Mesenteric fat pad (tissue), 1 donor: Measurements from ENCODE around the gene TUBGCP2. TPM values are rescaled to one million over a fixed set of nuclear protein-coding genes. Genes with fewer than 3 reads are reported as not detected.
A peak's percentile ranks its signal among the peaks of the same experiment; 100 is the strongest.

Source experiments
- DNase-seq: peaks from one replicate; pipeline ENCODE4 v3.0.0-alpha.2; 2020; ENCODE audit warnings: low spot score
- total RNA-seq: library from RNA; stranded (reverse); fragmentation: NEBNext Ultra II Directional; extraction: Animal tissue kit (Norgen Biotek cat#: 25700); gene quantifications from one replicate; pipeline ENCODE4 v1.2.1, GENCODE V29; 2021
- donor health status: DM: yes; HTN: yes; CAD: no.

The TUBGCP2 gene
- total RNA-seq, 1 donor from 2014 or later = 46.3 TPM

DNA sequence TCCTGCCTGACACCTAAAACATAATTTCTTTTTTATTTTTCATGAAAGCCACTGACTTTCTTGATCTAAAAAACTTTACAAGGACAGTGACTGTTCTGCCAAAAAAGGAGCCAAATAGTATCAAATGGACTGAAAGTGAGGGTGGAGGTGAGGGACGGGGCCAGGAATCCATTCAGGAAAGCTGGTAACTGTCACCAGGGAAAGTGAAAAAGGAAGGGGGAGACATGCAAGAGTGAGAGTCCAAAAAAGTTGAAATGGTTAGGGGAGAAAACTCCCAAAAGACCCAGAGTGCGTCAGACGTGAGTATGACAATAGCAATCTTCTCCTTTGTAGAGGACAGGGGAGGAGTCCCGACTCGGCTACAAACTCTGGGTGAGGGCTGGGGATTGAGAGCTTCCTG lies 35.6 kb upstream of the TUBGCP2 start:
- DNase-seq = no peak

DNA sequence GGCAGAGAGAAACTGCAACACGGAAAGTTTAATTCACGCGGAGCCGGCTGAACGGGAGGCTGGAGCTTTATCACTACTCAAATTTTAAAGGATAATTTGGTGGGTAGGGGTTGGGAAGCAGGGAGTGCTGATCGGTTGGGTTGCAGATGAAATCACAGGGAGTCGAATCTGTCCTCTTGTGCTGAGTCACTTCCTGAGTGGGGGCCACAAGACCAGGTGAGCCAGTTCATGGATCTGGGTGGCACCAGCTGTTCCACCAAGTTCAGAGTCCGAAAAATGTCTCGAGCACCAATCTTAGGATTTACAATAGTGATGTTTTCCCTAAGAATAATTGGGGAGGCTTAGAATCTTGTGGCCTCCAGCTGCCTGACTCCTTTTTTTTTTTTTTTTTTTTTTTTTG lies 34.9 kb upstream of the TUBGCP2 start:
- DNase-seq = no peak

DNA sequence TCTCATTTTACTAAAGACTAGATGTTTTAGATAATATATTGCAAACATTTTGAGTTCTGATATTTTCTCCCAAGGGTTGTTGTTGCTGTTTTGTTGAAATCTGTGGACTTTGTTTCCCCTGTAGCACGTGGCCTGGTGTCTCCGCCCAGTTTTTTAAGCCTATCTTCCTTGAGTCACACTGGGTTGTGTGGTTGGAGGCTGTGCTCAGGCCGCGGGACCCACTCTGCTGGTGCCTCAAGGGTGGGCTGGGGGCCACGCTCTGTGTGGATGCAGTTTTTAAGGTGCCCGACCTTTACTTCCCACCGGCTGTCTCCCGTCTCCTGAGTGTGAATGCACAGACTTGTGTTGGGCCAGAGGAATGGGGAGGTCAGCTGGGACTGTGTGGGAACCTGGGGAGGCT lies 34.3 kb upstream of the TUBGCP2 start:
- no peak for DNase-seq

DNA sequence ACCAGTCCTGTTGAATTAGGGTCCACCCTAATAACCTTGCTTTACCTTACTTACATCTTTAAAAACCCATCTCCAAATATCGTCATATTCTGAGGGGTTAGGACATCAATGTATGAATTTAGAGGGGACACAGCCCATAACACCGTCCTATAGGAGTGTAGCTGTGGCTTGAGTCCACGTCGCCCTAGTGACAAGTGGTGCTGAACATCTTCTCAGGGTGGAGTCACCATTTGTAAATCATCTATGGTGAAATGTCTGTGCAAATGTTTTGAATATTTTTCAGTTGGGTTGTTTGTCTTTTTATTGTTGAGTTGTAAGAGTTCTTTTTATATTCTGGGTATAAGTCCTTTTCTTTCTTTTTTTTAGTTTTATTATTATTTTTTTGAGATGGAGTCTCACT lies 33.3 kb upstream of the TUBGCP2 start:
- no peak for DNase-seq

DNA sequence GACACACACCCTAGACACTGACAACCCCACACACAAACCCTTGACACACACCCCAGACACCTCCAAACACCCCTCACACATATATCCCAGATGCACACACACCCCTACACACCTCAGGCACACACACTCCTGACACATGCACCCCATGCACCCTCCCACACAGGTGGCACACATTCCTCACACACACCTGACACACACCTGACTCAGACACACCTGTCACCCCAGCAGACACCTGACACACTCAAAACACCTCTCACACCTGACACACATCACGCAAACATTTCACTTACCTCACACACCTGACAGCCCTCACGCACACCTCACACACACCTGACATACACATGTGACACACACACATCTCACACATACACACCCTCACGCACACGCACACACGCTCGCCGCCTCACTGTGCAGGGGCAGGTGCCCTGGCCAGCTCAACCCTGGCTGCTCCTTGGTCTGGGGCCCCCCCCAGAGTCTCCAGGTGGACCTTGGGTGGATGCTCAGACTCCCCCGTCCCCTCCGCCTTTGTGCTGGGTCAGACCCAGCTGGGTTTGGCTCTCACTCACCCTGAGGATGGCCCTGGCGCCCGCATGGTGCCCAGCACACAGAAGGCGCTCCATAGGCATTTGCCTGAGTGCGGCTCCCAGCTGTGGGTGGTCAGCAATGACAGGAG lies 31.2 kb upstream of the TUBGCP2 start:
- no peak for DNase-seq

DNA sequence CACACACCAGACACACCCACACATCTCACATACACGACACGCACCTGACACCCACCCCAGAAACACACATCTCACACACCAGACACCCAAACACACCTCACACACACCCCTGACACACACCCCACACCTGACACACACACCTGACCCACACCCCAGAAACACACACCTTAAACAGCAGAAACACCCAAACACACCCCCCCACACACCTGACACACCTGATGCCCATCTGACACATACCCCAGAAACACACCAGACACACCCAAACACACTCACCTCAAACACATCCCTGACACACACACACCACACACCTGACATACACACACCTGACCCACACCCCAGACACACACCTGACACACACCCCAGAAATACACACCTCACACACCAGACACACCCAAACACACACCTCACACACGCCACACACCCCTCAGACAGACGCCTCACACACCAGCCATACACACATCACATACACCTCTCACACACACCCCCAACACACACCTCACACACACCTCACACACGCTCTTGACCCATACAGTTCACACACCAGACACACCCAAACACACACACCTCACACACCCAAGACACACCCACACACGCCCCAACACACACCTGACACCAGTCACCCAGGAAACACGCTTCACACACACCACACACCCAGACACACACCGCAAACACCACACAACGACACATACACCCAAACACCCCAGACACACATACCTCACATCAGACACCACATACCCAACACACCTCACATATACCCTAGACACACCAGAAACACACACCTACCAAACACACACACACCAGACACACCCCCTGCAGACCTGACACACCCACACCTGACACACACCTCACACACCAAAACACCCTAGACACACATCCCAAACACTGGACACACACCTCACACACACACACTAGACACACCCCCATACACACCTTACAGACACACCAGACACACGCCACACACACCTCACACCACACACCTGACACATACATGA lies 29.7 kb upstream of the TUBGCP2 start:
- no peak for DNase-seq

DNA sequence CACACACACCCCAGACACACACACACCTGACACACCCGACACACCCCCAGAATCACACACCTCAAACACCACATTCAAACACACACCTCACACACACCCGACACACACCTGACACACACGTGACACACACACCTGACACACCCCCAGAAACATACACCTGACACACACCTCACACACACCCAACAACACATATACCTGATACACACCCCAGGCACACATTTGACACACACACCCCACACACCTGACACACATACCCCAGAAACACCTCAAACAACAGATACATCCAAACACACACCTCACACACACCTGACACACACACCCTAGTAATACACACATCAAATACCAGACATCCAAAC lies 28.7 kb upstream of the TUBGCP2 start:
- no peak for DNase-seq

DNA sequence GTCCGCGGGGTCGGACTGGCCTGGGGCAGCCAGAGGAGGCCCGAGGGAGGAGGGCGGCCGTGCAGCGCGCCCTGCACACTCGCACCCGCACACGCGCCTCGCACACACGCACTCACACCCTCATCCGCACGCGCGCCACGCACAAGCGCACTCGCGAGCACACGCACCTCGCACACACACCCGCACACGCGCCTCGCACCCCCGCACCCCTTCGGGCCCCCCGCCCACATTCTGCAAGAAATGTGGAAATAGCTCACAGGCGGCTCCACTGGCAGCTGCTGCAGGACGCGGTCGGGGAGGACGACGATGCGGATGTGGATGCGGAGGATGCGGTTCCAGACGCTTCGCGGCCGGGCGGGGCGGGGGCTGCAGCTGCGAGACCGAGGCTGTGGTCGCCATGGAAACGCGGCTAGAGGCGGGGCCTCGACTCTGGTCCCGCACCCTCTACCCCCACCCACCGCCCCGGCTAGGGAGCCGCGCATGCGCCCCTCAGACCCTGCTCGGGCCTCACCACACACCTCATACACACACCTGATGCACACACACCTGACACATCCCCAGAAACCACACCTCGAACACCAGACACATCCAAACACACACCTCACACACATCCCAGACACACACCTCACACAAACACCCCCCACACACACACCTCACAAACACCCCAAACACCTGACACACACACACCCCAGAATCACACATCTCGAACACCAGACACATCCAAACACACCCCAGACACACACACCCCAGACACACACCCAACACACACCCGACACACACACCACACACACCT lies 28.1 kb upstream of the TUBGCP2 start, which contains the start of gene CALY:
Gene CALY (minus strand): TSS at position 320 of the 793 bp plus-strand sequence. CDS start 7,907 bp downstream, outside the sequence.
- no peak for DNase-seq

DNA sequence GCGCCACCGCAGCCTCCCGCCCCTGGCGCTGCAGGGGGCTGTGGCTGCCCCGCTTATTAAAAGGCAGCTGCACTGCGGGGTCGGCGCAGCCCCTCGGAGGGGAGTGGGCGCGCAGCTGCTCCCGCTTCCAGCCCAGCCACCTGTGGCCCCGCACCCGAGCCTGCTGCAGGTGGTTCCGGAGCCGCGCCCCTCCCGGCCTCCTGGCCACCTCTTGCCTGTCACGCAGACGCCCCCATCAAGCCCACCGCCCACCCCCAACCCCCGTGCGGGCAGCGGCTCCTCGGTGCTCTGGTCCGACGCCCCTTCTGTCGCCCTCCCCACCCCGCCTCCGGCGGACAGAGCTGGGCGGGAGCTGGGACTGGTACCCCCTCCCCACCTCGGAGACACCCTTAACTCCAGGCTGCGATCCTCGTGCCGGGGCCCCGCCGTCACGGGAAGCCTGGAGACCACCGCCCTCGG lies 27.5 kb upstream of the TUBGCP2 start:
- no peak for DNase-seq

DNA sequence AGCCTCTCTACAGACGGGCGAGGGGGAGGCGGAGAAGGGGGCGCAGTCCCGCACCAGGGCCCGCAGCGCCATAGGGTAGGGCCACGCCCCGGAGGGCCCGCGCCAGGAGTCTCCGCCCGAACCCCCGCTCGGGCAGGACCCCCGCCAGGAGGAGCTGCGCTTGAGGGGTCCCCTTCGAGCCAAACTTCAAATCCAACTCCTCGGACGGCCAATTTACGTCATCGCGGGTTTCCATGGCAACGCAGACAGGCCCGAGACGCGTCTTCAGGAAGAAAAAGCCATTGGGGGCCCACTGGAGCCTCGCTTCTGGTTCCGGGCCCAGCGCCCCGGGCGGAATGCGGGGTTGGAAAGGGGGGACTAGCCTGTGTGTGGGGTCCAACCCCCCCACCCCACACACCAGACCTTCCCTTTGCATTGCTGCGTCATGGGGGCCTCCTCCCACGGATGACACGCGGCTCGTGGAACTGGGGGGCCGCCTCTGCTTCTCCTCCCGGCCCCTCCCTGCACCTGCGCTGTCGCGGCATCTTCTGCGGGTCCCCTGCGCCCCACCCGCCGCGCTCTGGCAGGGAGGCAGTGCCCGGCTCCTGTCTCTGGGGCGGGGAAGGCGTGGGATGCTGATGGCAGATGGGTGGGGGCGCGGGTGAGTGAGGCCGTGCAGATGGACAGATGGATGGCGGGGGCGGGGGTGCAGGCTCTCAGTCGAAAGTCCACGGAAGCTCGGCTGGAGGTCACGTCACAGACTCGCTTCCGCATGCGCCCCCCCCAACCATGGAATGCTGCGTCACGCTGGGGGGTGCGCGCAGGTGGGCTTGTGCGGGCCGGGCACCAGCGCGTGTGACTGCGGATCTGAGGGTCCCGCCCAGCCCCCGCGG lies 26.8 kb upstream of the TUBGCP2 start:
- no peak for DNase-seq

DNA sequence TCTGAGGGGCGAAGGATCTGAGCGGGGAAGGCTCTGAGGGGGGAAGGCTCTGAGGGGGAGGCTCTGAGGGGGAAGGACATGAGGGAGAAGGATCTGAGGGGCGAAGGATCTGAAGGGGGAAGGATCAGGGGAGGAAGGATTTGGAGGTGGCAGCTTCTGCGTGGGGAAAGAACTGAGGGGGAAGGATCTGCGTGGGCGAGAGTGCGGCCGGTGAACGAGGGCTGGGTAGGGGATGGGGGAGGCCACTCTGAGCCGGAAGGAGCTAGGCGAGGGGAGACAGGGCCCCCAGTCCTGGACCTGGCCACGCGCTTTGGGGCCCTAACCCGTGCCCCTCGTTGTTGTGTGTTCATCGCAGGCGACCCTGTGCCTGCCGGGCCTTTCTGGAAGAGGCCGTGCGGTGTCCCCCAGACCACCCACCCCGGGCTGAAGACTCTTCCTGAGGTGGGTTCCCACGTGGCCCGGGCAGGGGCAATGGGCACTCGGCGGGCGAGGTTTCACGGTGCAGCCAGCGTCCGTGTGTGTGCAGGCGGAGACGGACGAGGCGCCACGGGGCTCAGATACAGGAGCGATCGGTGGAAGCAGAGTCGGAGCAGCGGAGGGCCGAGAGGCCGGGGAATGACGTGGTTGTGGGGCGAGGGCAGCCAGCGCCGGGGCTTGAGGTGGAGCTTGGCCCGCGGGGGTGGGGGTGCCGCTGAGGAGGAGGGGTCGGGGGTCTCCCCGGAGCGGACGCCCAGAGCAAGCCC lies 26.0 kb upstream of the TUBGCP2 start:
- DNase-seq = no peak

DNA sequence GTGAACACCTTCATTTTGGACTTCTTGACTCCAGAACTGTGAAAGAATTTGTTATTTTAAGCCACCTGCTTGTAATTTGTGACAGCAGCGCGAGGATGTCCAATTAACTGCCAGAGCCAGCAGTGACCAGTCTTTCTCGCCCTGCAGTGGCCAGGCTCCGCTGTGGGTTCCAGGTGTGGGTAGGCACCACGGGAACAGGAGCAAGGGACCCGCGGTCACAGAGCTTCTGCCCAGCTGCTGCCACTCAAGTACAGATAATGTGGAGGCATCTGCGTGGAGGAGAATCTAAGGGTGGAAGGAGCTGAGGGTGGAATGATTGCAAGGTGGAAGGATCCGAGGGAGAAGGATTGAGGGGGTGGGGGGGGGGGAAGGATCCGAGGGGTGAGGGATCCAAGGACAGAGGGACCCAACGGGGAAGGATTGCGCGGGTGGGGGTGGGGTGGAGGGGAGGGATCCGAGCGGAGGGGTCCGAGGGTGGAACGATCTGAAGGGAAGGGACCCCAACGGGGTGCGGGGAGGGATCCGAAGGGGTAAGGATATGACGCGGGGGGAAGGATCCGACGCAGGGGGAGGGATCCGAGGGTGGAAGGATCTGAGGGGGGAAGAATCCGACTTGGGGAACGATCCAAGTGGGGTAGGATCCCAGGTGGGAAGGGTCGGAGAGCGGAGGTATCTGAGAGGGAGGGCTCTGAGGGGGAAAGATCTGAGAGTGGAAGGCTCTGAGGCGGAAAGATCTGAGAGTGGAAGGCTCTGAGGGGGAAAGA lies 24.4 kb upstream of the TUBGCP2 start:
- DNase-seq = no peak

DNA sequence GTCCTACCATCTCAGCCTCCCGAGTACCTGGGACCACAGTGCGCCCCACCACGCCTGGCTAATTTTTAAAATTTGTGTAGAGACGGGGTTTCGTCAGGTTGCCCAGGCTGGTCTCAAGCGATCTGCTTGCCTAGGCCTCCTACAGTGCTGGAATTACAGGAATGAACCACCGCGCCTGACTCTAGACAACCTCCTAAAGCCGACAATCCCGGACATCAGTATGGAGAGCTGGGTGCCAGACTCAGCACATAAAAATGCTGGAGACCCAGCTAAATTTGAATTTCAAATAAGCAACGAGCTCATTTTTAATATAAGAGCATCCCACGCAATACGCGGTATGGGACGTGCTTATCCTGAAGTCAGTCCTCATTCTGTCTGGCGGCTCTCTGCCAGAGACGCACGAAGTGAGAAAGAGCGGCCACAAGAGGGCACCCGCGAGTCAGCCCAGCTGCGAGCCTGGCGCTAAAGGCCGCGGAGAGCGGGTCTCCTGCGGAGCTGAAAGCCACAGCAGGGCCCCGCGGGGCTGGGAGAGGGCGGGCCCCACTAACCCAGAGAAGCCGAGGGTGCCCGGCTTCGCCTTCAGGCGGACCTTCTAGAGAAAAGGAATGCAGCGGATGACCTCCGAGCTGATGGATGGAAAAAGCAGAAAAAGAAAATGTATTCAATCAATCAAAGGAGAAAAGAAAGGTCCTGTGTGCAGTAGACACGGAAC lies 21.0 kb upstream of the TUBGCP2 start:
- no peak for DNase-seq

DNA sequence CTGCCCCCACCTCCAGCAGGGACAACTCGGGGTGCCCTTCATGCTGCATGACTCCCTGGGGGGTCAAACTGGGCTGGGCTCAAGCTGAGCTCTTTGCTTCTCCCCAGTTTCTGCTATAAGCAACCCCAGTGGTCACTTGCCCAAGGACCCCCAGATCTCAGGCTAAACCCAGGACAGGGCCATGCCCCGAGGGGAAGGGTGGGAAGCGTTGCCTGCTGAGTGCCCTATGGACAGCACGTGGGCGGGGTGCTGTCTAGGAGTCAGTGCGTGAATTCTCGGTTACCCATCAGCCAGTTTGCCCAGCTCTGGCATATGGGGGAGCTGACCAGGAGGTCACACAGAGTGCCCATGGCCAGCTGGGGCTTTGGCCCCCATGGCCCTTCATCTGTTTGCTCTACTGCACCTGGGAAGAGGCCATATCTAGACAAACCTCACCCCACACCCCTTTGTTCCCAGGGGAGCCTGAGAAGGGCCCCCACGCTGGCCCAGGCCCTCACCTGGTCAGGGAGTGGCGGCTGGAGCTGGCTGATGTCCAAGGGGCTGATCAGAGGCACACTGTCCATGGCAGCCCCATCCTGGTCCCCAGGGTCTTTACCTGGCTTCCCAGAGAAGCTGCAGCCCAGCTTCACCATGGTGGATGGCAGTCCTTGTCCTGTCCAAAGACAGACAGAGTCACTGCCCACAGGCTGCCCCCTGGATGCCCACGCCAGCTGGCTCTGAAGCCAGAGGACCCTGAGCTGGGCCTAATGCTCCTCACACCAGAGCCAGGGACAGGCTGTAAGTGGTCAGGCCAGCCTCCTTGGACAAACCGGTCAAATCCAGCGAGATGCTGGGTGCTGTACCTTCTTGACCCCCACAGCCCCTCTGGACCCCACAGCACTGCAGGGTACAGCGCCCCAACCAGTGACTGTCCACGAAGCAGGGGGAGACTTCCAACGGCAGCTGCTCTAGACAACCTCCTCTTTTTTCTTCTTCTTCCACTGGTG lies 20.0 kb upstream of the TUBGCP2 start:
- peak; percentile 83 for DNase-seq

DNA sequence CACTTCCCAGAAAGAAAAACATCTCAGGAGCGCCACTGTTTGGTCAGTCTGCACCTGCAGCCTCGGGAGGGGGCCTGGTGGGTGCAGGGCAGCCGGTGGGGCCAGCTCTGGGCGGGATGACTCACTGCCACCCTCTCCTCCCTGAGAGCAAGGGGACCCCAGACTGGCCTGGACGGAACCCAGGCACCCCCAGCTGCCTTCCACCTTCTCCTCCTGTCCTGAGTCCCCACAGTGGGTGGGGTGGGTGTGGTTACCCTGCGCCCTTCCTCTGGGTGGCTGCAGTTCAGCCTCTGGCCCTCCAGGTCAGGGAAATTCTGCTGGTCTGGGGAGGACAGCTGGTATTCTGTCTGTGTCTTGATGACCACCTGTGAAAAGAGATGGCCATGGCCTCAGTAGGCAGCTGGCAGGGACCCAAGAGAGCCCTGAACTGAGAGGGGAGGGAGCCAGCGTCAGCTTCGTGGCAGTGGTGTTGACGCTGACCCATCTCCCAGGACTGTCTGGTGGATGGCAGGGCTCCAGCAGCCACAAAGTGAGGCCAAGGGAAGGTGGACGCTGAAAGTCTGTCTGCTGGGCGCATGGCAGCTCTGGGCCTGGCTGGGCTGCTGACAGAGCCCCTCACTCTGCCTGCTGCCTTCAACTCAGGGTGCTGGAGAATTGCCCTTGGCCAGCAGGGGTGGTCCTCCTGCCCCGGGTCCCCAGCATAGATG lies 19.1 kb upstream of the TUBGCP2 start:
- DNase-seq = no peak
